ENCODE results near the gene PDZD7. TPM values are rescaled to one million over a fixed set of nuclear protein-coding genes. Genes with fewer than 3 reads are reported as not detected.

Gene PDZD7
- total and polyA plus RNA-seq, 9 of the 15 experiments (the other 6 are each of a cell fraction or from before 2014, with no cell fraction given) = 0.04 to 0.24 (median 0.08) TPM; not detected in 3

GRCh38 chr10:101032637-101033224 is 1.8 kb upstream of the PDZD7 start (continued):
- TF ChIP-seq CHD7 (IDR thresholded peaks at IDR 0.05; ENCODE audit: low read depth, low read length) = no peak
- TF ChIP-seq RBM14 (IDR thresholded peaks at IDR 0.05; ENCODE audit: borderline replicate concordance, insufficient read depth, low read depth, low read length) = no peak
- no peak for TF ChIP-seq ZBTB2 (IDR thresholded peaks at IDR 0.05)
- peak; percentile 30; the same call in 1 of the 2 replicates for TF ChIP-seq JUND (IDR thresholded peaks at IDR 0.05; ENCODE audit: borderline replicate concordance, low read depth, low read length)
- peak; percentile 50; the same call in 1 of the 3 replicates for TF ChIP-seq JUND (tag; IDR thresholded peaks at IDR 0.05; ENCODE audit: borderline replicate concordance, low read depth, low read length)
- TF ChIP-seq ARID4B (CRISPR knock-in tag; IDR thresholded peaks at IDR 0.05) = no peak
- no peak for TF ChIP-seq ARID3A (IDR thresholded peaks at IDR 0.05; ENCODE audit: borderline replicate concordance, low read depth, low read length)
